Measurements from ENCODE around the gene NDUFS8. TPM values are rescaled to one million over a fixed set of nuclear protein-coding genes. Genes with fewer than 3 reads are reported as not detected.

NDUFS8 gene
- total RNA-seq, 1 experiment from 2014 or later = 214 TPM

DNA sequence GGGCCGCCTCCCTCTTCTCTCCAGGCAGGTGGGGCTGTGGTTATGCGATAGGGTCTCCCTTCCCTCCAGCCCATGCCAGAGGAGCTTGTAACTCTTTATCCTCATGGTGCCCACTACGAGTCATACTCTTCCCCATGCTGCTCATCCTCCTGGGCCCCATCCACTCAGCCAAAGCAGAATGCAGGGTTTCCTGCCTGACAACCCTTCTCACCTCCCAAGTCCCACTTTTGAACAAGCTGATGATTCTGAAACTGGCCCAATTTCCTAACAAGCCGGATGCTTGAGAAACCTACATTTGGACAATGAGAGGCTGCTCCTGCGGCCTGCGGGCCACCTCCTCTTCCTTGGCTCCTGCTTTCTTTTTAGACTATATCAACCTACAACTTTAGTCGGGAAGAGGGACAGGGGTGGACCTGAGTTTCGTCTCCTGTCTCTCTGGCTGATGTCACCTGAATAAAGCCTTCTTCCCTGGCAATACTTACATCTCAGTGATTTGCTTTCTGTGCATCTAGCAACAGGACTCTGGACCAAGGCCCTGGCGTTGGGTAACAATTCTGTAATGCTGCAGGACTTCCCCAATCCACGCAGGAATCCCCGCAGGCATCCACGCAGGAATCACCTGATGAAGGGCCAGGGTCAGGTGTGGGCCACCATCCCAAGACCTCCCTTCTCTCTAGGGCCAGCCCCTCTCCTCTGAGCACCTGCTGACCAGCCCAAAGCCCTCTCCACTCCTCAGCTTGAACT is 1.5 kb upstream of the NDUFS8 start:
- no peak overlapping the region for H2AFZ ChIP-seq (ENCODE audit: low read length)
- peaks cover 15 to 38% (median 30%) of the 10 kb centered on the region in 3 experiments; a peak in 6 of 7 replicates for H3K36me3 Mint-ChIP-seq (ENCODE audit: insufficient read depth in 1 of 3, low read depth in 3 of 3)
- WGBS (ENCODE audit: extremely low coverage, insufficient read length, low lambda C conversion rate) = no CpG with 5 or more reads among the region's 12 CpGs

More for the DNA sequence above, 1.5 kb upstream of the NDUFS8 start:
- Histone ChIP-seq H4K91ac (ENCODE audit: insufficient read length, low read depth, low read length) (no peak overlapping the region), H3K4me1 (ENCODE audit: insufficient read depth, low read length) (no peaks in the 10 kb centered on the region; the same call in 1 of the 2 replicates), H3K56ac (ENCODE audit: insufficient read length, low read depth, low read length) (no peak overlapping the region), H2BK20ac (ENCODE audit: low read depth, low read length, poor library complexity, severe bottlenecking) (no peak overlapping the region), H3K4me2 (ENCODE audit: insufficient read depth, insufficient read length, low read length) (peak overlapping the region; percentile 68), H3K23ac (ENCODE audit: insufficient read length, low read depth, low read length) (no peak overlapping the region), H3K23me2 (ENCODE audit: insufficient read length, low read depth, low read length, poor library complexity, severe bottlenecking) (peaks cover 8% of the 10 kb centered on the region), H2AK5ac (ENCODE audit: insufficient read length, low read length) (no peak overlapping the region), H2BK5ac (ENCODE audit: insufficient read length, low read length) (no peak overlapping the region), H3K18ac (ENCODE audit: insufficient read length, low read depth, low read length) (no peak overlapping the region), H4K8ac (replicated peaks; ENCODE audit: insufficient read length, low read depth, low read length) (no peak overlapping the region), H2BK12ac (ENCODE audit: insufficient read length, low read depth, low read length) (no peak overlapping the region), H3K79me2 (ENCODE audit: insufficient read depth, low read length) (no peaks in the 10 kb centered on the region), H3K4ac (ENCODE audit: low read depth, low read length) (no peak overlapping the region), H3T11ph (ENCODE audit: low read length) (no peak overlapping the region), H3K14ac (ENCODE audit: insufficient read depth, low read length) (no peak overlapping the region), H3K79me1 (ENCODE audit: insufficient read depth, low read depth, low read length, poor library complexity, severe bottlenecking) (peaks cover 5% of the 10 kb centered on the region), H3K27me3 (ENCODE audit: insufficient read depth, low read length) (no peaks in the 10 kb centered on the region), H2BK120ac (ENCODE audit: low read depth, low read length, poor library complexity, severe bottlenecking) (no peak overlapping the region), H3K27ac (ENCODE audit: insufficient read length, low read depth, low read length) (no peak overlapping the region), H3K9me3 (ENCODE audit: control insufficient read depth, low read depth, low read length) (no peaks in the 10 kb centered on the region), H4K5ac (ENCODE audit: insufficient read length, low read depth, low read length) (no peak overlapping the region), H3K9ac (ENCODE audit: extremely low read depth, insufficient read length, low read length) (no peak overlapping the region), H2BK15ac (ENCODE audit: low read depth, low read length) (no peak overlapping the region), H4K20me1 (ENCODE audit: control insufficient read depth, insufficient read depth, insufficient read length) (no peaks in the 10 kb centered on the region)
- H3K4me3 Mint-ChIP-seq = peak overlapping the region; percentile 94 to 96
- no peaks in the 10 kb centered on the region for H3K9me3 Mint-ChIP-seq
- no peak for DNase-seq
- peak overlapping the region in 2 of 3 experiments; percentile 63 to 86; a peak in 5 of 7 replicates for H3K27ac Mint-ChIP-seq
- no peaks in the 10 kb centered on the region for H3K27me3 Mint-ChIP-seq (ENCODE audit: low read depth)
- peaks cover 22 to 24% of the 10 kb centered on the region in 2 experiments for H3K4me1 Mint-ChIP-seq
- TF ChIP-seq, protein P1, sequence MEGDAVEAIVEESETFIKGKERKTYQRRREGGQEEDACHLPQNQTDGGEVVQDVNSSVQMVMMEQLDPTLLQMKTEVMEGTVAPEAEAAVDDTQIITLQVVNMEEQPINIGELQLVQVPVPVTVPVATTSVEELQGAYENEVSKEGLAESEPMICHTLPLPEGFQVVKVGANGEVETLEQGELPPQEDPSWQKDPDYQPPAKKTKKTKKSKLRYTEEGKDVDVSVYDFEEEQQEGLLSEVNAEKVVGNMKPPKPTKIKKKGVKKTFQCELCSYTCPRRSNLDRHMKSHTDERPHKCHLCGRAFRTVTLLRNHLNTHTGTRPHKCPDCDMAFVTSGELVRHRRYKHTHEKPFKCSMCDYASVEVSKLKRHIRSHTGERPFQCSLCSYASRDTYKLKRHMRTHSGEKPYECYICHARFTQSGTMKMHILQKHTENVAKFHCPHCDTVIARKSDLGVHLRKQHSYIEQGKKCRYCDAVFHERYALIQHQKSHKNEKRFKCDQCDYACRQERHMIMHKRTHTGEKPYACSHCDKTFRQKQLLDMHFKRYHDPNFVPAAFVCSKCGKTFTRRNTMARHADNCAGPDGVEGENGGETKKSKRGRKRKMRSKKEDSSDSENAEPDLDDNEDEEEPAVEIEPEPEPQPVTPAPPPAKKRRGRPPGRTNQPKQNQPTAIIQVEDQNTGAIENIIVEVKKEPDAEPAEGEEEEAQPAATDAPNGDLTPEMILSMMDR (conservative IDR thresholded peaks at IDR 0.05) = no peak
